GM12873 (cell line): Measurements from ENCODE around the gene FAM114A1.
A peak's percentile ranks its signal among the peaks of the same experiment; 100 is the strongest.

ENCODE experiments used
- TF ChIP-seq, protein P1 (sequence below): IDR thresholded peaks from 2 replicates; pipeline ENCODE4 v1.5.1; 2012; ENCODE audit warnings: low read depth, mild to moderate bottlenecking, moderate library complexity, low read length, control low read depth; ENCODE audit not compliant: insufficient read depth; ENCODE audit errors: missing control alignments

The FAM114A1 gene

GRCh38 chr4:38891051-38891983 lies 23.7 kb downstream of the FAM114A1 start:
- TF ChIP-seq, protein P1, sequence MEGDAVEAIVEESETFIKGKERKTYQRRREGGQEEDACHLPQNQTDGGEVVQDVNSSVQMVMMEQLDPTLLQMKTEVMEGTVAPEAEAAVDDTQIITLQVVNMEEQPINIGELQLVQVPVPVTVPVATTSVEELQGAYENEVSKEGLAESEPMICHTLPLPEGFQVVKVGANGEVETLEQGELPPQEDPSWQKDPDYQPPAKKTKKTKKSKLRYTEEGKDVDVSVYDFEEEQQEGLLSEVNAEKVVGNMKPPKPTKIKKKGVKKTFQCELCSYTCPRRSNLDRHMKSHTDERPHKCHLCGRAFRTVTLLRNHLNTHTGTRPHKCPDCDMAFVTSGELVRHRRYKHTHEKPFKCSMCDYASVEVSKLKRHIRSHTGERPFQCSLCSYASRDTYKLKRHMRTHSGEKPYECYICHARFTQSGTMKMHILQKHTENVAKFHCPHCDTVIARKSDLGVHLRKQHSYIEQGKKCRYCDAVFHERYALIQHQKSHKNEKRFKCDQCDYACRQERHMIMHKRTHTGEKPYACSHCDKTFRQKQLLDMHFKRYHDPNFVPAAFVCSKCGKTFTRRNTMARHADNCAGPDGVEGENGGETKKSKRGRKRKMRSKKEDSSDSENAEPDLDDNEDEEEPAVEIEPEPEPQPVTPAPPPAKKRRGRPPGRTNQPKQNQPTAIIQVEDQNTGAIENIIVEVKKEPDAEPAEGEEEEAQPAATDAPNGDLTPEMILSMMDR = no peak

DNA sequence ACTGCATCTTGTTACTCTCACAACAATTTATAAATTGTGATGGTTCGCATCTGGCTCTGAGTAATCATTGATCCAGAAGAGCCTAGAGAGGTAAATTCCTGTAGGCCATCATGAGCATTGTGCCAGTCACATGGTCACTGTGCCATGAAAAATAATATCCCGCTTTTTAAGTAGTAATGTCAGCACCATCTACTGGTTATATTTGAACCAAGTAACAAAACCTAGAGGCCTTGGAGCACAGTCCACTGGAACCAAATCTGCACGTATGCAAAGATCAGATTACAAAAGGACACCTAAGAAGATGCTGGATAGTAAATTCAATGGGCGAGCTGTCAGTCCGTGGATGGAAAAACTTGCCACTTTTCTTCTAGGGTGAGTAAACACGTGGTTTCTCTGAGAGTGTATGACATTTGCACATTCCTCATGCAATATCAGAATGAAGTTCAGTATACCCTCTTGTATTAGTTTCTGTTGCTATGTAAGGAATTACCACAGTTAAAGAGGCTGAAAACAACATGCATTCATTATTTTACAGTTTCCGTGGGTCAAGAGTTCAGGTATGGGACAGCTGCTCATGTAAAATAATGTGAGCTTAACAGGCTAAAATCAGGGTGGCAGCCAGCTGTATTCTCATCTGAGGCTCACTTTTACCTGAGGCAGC lies 26.8 kb downstream of the FAM114A1 start:
- TF ChIP-seq, protein P1 = no peak

GRCh38 chr4:38896940-38897339 lies 29.3 kb downstream of the FAM114A1 start:
- TF ChIP-seq, protein P1 = no peak

- TF ChIP-seq, protein P1 = no peak
Observed at GRCh38 chr4:38898245-38898644, 30.6 kb downstream of the FAM114A1 start.

GRCh38 chr4:38902221-38902620 lies 34.6 kb downstream of the FAM114A1 start:
- TF ChIP-seq, protein P1 = no peak

- TF ChIP-seq, protein P1 = peak; percentile 22
Observed at GRCh38 chr4:38902695-38903094, 35.1 kb downstream of the FAM114A1 start.

DNA sequence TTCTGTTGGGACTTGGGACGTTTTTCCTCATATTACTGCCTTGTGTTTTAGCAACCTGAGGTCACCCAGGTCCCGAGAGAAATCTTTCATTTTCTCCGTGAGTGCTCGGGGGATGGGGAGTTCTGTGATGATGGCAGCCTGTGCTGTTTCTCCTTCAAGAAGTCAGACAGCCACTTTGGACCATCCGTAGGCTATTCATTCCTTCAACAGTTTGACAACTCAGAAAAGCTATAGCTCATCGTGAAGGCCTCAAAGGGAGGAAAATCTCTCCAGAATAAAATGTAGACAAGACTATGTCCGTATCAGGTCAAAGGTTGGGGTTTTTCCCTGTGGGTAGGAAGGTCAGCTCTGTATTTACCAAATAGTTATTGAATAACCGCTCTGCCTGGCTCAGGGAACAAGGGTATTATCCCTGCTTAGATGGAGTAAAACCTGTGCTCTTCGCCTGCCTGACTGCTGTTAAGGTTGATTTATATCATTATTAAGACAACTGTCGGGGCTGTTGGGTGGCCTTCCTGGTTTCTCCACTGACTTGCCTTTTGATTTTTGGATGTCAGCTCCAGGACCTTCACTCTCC lies 36.6 kb downstream of the FAM114A1 start:
- TF ChIP-seq, protein P1 = no peak
